Fibroblast of villous mesenchyme (primary cell): ENCODE measurements around the gene ITGB2. TPM values are rescaled to one million over a fixed set of nuclear protein-coding genes. Genes with fewer than 3 reads are reported as not detected.

Experiments
- DNase-seq: peaks from one replicate; pipeline ENCODE4 v3.0.0-alpha.2; 2010; ENCODE audit warnings: low read depth
- H3K4me3 ChIP-seq: 2 replicates; pipeline ENCODE4 v1.5.1; 2011; ENCODE audit warnings: low read depth, mild to moderate bottlenecking, low read length
- total RNA-seq: library from RNA; depleted of rRNA; stranded (reverse); fragments of >200 nt; gene quantifications from 2 replicates; pipeline ENCODE4 v1.2.3, GENCODE V29; 2012
- TF ChIP-seq, protein P1 (sequence below): IDR thresholded peaks from 2 replicates; pipeline ENCODE4 v1.5.1; 2012; ENCODE audit warnings: low read depth, mild to moderate bottlenecking, low read length; ENCODE audit not compliant: insufficient read depth

The ITGB2 gene
- total RNA-seq, 1 donor = 0.43 TPM

DNA sequence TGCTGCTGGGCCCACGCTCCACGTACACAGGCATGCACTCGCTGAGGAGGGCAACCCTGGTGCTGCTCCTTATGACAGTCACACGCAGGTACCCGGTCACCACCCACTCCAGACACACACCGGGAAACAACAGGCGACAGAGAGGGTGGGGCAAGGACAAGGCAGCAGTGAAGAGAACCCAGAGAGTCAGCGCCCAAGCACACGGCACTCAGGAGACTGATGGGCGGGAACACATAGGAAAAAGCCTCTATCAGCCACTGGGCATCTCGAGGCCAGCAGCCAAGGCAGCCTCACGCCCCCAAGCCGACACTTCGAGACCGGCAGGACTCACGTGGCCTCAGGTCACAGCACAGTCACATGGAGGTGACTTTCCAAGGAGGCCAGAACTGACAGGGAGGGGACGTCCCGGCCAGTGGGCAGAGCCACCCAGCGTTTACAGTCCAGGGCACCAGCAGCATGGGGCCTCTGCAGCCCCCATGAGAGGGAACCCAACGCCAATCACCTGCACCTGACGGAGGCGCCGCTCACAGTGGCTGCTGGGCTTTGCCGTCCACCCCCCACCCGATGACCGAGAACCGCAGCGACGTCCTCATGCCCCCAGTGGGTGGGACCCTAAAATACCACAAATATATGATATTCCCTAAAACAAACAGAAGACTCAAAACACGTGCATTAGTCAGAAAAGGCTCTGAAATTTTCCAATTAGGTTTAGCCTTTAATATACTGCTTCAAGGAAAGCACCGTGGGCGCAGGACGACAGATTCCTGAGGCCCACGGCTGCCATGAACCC lies 66.9 kb downstream of the ITGB2 start:
- TF ChIP-seq, protein P1, sequence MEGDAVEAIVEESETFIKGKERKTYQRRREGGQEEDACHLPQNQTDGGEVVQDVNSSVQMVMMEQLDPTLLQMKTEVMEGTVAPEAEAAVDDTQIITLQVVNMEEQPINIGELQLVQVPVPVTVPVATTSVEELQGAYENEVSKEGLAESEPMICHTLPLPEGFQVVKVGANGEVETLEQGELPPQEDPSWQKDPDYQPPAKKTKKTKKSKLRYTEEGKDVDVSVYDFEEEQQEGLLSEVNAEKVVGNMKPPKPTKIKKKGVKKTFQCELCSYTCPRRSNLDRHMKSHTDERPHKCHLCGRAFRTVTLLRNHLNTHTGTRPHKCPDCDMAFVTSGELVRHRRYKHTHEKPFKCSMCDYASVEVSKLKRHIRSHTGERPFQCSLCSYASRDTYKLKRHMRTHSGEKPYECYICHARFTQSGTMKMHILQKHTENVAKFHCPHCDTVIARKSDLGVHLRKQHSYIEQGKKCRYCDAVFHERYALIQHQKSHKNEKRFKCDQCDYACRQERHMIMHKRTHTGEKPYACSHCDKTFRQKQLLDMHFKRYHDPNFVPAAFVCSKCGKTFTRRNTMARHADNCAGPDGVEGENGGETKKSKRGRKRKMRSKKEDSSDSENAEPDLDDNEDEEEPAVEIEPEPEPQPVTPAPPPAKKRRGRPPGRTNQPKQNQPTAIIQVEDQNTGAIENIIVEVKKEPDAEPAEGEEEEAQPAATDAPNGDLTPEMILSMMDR = no peak
- no peak overlapping the region for H3K4me3 ChIP-seq
- DNase-seq = no peak

DNA sequence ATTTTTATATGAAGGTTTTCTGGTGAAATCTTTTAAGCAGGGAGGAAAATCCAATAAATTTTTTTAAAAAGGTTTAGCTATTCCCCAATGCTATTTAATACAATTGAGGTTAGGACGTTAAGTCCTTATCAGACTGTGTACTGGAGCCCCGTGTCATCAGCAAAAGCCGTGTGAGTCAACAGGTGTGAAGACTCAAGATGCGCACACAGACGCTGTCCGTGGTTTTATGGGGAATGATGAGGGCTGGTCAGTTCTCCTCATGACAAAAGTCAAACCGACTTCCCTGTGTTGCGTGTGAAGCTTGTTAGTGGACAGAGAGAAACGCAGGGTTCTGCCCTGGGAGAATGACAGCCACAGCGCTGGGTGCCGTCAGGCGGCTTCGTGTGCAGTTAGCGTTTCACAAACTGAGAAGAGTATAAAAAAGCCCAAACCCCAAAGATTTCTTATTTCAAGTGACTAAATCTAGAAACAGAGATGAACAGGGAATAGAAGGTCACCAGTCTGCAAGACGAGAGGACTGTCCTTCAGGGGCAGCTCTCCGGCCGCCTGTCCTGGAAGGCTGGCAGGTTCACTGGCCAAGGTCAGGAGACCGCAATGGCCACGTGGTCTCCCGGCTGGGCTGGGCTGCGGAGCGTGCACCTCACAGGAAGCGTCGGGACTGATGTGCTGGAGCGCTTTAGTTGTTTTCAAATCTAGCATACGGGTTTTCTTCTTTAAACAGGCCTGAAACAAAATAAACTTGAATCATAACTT lies 69.6 kb downstream of the ITGB2 start:
- TF ChIP-seq, protein P1 = no peak
- no peak for DNase-seq
- H3K4me3 ChIP-seq = no peak overlapping the region

DNA sequence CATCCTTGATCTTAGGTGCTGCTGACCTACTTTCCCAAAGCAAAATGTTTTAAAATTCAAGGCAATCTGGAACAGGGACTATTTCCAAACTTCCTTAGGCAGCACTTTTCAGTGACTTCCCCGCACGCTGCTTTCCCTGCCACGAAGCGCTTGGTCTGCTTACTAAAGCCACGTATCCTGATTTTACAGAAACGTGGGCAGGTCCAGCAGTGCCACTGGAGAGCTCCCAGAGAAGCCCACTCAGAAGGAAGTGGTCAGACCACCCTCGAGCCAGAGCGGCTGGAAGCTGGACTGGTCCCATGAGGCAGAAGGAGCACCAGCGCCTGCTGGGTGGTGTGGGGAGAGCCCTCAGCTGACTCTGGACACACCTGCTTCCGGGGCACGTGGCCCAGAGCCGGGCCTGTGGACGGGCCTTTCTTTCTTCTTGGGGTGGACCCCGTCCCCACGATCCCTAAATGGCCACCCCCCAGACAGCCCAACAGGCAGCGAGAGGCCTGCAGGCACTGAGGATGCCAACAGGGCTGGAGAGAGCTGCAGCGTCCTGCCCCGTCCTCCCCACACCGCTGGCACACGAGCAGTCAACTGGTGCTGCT lies 70.4 kb downstream of the ITGB2 start:
- TF ChIP-seq, protein P1 = no peak
- H3K4me3 ChIP-seq = no peak overlapping the region

DNA sequence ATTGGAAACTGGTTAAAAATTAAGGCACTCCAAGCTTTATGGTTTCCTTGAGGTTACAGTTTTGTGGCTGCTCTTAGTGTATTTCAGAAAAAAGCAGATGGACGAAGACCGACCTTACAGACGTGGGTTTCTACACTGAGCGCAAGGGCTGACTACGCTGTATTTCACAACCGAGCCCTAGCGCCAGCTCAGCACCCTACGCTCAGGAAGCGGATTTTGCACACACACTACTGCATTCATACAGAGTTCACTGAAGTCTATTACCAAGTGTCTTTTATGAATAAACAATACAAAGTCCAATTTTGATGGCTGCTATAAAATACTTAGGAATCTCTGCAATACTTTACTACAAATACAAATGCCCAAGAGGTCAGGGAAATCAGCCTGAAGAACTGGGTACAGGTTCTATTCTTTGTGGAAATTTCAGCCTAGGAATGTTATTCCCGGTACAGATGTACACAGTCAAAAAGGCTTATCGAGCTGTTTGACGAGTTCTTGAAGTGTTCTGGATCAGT lies 71.0 kb downstream of the ITGB2 start:
- no peak for DNase-seq
- TF ChIP-seq, protein P1 = no peak
- no peak overlapping the region for H3K4me3 ChIP-seq

More for the DNA sequence above, 70.4 kb downstream of the ITGB2 start:
- DNase-seq = no peak

DNA sequence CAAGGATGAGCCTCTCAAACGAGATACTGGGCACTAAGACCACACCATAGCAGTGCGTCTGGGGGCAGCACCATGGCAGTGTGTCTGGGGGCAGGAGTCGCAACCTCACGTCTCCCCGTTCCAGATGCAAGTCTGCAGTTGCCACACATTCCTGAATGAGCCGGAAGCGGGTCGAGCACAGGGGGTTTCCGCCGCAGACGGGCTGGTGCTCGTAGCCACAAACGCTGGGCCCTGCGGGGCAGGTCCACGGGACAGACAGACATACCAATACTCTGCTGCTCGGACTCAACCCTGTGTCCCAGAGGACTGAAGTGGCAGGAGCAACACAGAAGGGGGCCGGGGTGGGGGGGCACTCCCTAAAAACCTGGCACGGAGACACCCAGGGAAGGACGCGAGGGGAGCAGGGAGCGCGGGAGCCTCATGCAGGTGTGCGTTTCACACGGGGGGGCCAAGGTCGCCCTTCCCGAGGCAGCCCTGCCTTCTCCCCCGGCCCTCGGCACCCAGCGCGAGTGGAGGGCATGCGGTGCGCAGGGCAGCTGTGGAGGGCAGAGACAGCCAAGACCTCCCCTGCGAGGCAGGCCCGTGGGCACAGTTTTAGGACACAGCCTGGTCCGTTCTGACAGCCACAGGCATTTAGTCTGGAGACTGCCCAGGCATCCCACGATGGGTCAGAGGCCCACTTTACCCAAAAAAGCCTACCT lies 71.7 kb downstream of the ITGB2 start:
- TF ChIP-seq, protein P1 = no peak
- no peak overlapping the region for H3K4me3 ChIP-seq
- DNase-seq = no peak
